GM19452 (cell line): Measurements from ENCODE around the gene CD79A.
"Not testable (repeated sequence)": the region's sequence is repeated elsewhere in the genome, so short reads cannot be mapped to it uniquely, and the experiment has no call there.

Experiments
- ATAC-seq: cut with Tn5 transposase; IDR thresholded peaks from one replicate; pipeline ENCODE4 v1.9.1; 2021; ENCODE audit not compliant: unreplicated experiment

Gene CD79A

GRCh38 chr19:41904118-41904870, 27.2 kb downstream of the CD79A start:
- ATAC-seq = no peak

DNA sequence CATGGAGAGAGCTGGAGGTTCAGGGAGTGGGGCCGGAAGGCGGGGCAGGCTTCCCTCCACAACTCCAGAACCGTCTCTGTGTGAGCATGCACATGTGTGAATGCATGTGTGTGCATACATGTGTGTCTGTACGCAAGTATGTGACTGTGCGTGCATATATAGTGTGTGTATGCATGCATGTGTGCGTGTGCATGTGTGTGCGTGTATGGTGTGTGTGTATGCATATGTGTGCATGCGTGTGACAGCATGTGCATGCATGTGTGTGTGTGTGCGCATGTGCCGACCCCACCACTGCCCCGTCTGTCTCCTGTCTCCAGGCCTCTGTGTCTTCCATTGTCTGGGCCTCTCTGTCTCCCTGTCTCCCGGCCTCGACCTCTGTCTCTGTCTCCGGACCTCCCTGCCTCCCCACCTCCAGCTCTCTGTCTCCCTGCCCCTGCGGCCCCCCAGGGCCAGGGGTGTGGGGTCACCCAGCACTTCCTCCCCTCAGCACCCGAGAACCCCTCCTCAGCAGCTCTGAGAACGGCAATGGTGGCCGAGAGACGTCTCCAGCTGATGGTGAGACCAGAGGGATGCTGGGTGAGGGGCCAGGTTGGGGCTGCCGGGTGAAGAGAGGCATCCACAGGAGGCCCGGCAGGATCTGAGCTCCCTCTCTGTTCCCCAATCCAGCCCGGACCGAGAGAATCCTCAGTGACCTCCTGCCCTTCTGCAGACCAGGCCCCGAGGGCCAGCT, 28.4 kb downstream of the CD79A start:
- ATAC-seq = no peak

- no peak for ATAC-seq
Measured at GRCh38 chr19:41906271-41906670, 29.2 kb downstream of the CD79A start.

DNA sequence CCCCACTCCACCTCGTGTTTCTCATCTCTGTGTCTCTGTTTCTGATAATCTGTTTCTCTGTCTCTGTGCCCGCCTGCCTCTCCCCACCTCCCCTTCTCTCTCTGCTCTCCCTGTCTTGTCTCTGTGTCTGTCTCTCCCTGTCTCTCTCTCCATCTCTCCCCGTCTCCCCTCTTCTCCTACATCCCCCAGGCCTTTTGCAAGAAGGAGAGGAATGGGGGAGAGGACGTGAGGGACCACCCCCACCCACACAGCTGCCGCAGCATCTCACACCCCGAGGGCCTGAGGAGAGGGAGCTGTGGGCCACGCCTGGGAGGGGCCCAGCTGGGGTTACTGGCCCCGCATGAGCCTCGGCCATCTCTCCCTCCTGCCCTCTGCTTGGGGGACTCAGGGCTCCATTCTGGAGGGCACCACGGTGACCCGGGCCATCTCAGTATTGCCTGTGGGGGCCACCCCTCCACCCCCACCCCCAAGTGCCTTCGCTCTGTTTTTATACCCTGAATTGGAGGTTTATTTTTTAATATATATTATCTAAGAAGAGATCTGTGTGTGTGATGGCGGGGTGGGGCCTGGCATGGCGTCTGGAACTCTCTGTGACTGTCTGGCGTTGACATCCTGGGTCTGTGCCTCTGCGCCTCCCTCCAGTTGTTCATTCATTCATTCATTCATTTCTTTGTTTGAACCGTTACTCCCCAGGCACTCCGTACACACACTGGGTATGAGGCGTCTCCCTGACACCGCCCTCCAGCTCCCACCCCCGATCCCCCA, 30.0 kb downstream of the CD79A start:
- ATAC-seq = no peak

GRCh38 chr19:41907994-41908615, 31.0 kb downstream of the CD79A start:
- no peak for ATAC-seq

- ATAC-seq = no peak
Measured at GRCh38 chr19:41908724-41909464, 31.8 kb downstream of the CD79A start.

- ATAC-seq = no peak
Measured at GRCh38 chr19:41909706-41910105, 32.6 kb downstream of the CD79A start.

- no peak for ATAC-seq
Measured at GRCh38 chr19:41910240-41910991, 33.3 kb downstream of the CD79A start.

- ATAC-seq = no peak
Measured at GRCh38 chr19:41910992-41911888, 34.2 kb downstream of the CD79A start.

GRCh38 chr19:41911889-41912731, 35.0 kb downstream of the CD79A start:
- no peak for ATAC-seq

- ATAC-seq = no peak
Measured at GRCh38 chr19:41912899-41913537, 35.9 kb downstream of the CD79A start.

GRCh38 chr19:41913538-41914423, 36.7 kb downstream of the CD79A start:
- no peak for ATAC-seq

GRCh38 chr19:41914424-41914834, 37.4 kb downstream of the CD79A start:
- not testable (repeated sequence) for ATAC-seq

GRCh38 chr19:41915021-41915775, 38.1 kb downstream of the CD79A start:
- ATAC-seq = no peak

GRCh38 chr19:41915776-41916414, 38.8 kb downstream of the CD79A start:
- no peak for ATAC-seq
